GM19025 (cell line): ENCODE results near the gene NUDT22.

Experiments
- ATAC-seq: cut with Tn5 transposase; IDR thresholded peaks from one replicate; pipeline ENCODE4 v1.9.1; 2021; ENCODE audit warnings: mild to moderate bottlenecking, low read depth, moderate library complexity; ENCODE audit not compliant: unreplicated experiment

The NUDT22 gene

GRCh38 chr11:64268025-64268892 lies 42.2 kb downstream of the NUDT22 start:
- no peak for ATAC-seq

- ATAC-seq, result peak; percentile 14
These were observed 42.9 kb downstream of the NUDT22 start for GRCh38 chr11:64268893-64269539.

GRCh38 chr11:64269540-64270220 lies 43.6 kb downstream of the NUDT22 start:
- ATAC-seq, result peak; percentile 64

GRCh38 chr11:64275031-64275800 lies 49.1 kb downstream of the NUDT22 start:
- ATAC-seq, result no peak

- no peak for ATAC-seq
These were observed 49.8 kb downstream of the NUDT22 start for GRCh38 chr11:64275841-64276240.

- no peak for ATAC-seq
These were observed 50.8 kb downstream of the NUDT22 start for GRCh38 chr11:64276653-64277431.

GRCh38 chr11:64278576-64279190 lies 52.6 kb downstream of the NUDT22 start:
- no peak for ATAC-seq
